Osteoblast (primary cell): ENCODE results near the gene UBE2B. TPM values are rescaled to one million over a fixed set of nuclear protein-coding genes. Genes with fewer than 3 reads are reported as not detected.

Experiments used
- DNase-seq: peaks from one replicate; pipeline ENCODE4 v3.0.0; 2011; ENCODE audit warnings: low spot score, mixed read lengths; ENCODE audit not compliant: insufficient read length; ENCODE audit errors: missing footprints
- H2AFZ ChIP-seq: 2 replicates; pipeline ENCODE4 v1.6.0; 2011; ENCODE audit warnings: mild to moderate bottlenecking, low read length
- H3K27ac ChIP-seq: 2 replicates; pipeline ENCODE4 v1.5.1; 2011; ENCODE audit warnings: mild to moderate bottlenecking, low read depth, low read length, moderate library complexity
- H3K27me3 ChIP-seq: 2 replicates; pipeline ENCODE4 v1.6.0; 2012; ENCODE audit warnings: mild to moderate bottlenecking, control low read depth, inconsistent platforms, low read length, moderate library complexity; ENCODE audit not compliant: insufficient read depth
- H3K36me3 ChIP-seq: 2 replicates; pipeline ENCODE4 v1.5.1; 2011; ENCODE audit warnings: mild to moderate bottlenecking, low read length, control low read depth, moderate library complexity; ENCODE audit not compliant: insufficient read depth
- H3K4me1 ChIP-seq: 2 replicates; pipeline ENCODE4 v1.5.1; 2011; ENCODE audit warnings: mild to moderate bottlenecking, low read length, control low read depth, moderate library complexity; ENCODE audit not compliant: insufficient read depth
- H3K4me2 ChIP-seq: 2 replicates; pipeline ENCODE4 v1.6.0; 2011; ENCODE audit warnings: mild to moderate bottlenecking, low read length; ENCODE audit not compliant: insufficient read depth
- H3K4me3 ChIP-seq: fragments of 200-600 bp; sonication (generic); 3 replicates; pipeline ENCODE4 v1.5.1; 2012; ENCODE audit warnings: mild to moderate bottlenecking, low read length, inconsistent platforms; ENCODE audit not compliant: insufficient read depth
- H3K79me2 ChIP-seq: 2 replicates; pipeline ENCODE4 v1.6.0; 2012; ENCODE audit warnings: mild to moderate bottlenecking, low read length, control low read depth, inconsistent platforms; ENCODE audit not compliant: insufficient read depth
- H3K9me3 ChIP-seq: 2 replicates; pipeline ENCODE4 v1.5.1; 2011; ENCODE audit warnings: low read depth, low read length, control low read depth
- H4K20me1 ChIP-seq: 2 replicates; pipeline ENCODE4 v1.6.0; 2012; ENCODE audit warnings: mild to moderate bottlenecking, low read length, control low read depth; ENCODE audit not compliant: insufficient read depth
- CTCF ChIP-seq: IDR thresholded peaks from 2 replicates; pipeline ENCODE4 v1.5.1; 2011; ENCODE audit warnings: mild to moderate bottlenecking, low read depth, low read length, moderate library complexity; ENCODE audit errors: extremely low read depth
- total RNA-seq: library from RNA; depleted of rRNA; stranded (reverse); fragments of >200 nt; gene quantifications from 2 replicates; pipeline ENCODE4 v1.2.3, GENCODE V29; 2012

The UBE2B gene
- total RNA-seq, 1 donor = 73.5 TPM

- no peaks in the 10 kb centered on the region for H3K79me2 ChIP-seq
- H3K4me3 ChIP-seq = no peak overlapping the region
- no peak for TF ChIP-seq CTCF
- DNase-seq = no peak
- H3K4me1 ChIP-seq = peaks cover 3% of the 10 kb centered on the region
- no peaks in the 10 kb centered on the region for H3K27me3 ChIP-seq
- H3K36me3 ChIP-seq = no peaks in the 10 kb centered on the region
- no peak overlapping the region for H3K27ac ChIP-seq
- no peak overlapping the region for H2AFZ ChIP-seq
- H3K4me2 ChIP-seq = no peak overlapping the region
- H4K20me1 ChIP-seq = no peaks in the 10 kb centered on the region
- H3K9me3 ChIP-seq = no peaks in the 10 kb centered on the region
These were observed 58.7 kb downstream of the UBE2B start for GRCh38 chr5:134430001-134430569.

GRCh38 chr5:134432174-134432573, 60.8 kb downstream of the UBE2B start:
- Histone ChIP-seq H3K4me2 (no peak overlapping the region), H3K4me1 (peaks cover 24% of the 10 kb centered on the region), H4K20me1 (no peaks in the 10 kb centered on the region), H3K27me3 (no peaks in the 10 kb centered on the region), H3K36me3 (no peaks in the 10 kb centered on the region), H3K79me2 (no peaks in the 10 kb centered on the region), H3K9me3 (no peaks in the 10 kb centered on the region), H3K4me3 (no peak overlapping the region), H2AFZ (no peak overlapping the region), H3K27ac (no peak overlapping the region)
- no peak for DNase-seq
- no peak for TF ChIP-seq CTCF

DNA sequence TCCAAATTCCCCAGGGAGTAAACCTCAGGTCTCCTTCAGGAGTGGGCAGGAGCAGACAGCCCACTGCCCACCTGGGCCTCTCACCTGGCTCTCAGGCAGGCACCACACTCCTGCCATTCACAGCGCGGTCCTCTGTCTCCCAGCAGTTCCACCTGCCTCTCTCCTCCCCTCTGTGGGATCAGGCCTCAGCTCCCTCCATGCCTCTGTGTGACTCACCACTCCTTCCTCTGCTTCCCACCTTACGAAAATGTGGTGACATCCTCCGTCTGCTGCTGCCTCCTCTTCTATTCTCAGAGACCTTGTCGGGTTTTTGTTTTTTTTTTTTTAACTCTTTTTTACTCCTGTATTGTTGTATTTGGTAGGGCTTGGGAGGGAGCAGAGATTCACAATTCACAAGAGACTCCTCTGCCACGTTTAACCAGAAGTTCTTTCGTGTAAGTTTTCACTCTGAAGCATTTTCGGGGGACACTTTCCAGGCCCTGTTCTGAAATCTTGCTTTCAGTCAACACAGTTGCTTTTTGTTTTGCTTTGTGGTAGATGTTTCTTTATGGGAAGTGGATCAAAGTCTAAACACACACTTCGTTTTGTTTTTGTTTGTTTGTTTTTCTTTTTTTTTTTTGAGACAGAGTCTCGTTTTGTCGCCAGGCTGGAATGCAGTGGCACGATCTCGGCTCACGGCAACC, 61.4 kb downstream of the UBE2B start:
- no peaks in the 10 kb centered on the region for H3K27me3 ChIP-seq
- no peaks in the 10 kb centered on the region for H3K79me2 ChIP-seq
- DNase-seq = no peak
- no peak overlapping the region for H3K4me3 ChIP-seq
- H3K4me1 ChIP-seq = peaks cover 31% of the 10 kb centered on the region
- H3K36me3 ChIP-seq = no peaks in the 10 kb centered on the region
- TF ChIP-seq CTCF = no peak
- no peaks in the 10 kb centered on the region for H3K9me3 ChIP-seq
- no peak overlapping the region for H3K27ac ChIP-seq
- no peak overlapping the region for H3K4me2 ChIP-seq
- no peaks in the 10 kb centered on the region for H4K20me1 ChIP-seq
- no peak overlapping the region for H2AFZ ChIP-seq

- Histone ChIP-seq H4K20me1 (no peaks in the 10 kb centered on the region), H3K4me2 (peak overlapping the region; percentile 17), H3K4me3 (no peak overlapping the region), H3K36me3 (no peaks in the 10 kb centered on the region), H3K27me3 (no peaks in the 10 kb centered on the region), H2AFZ (no peak overlapping the region), H3K9me3 (no peaks in the 10 kb centered on the region), H3K4me1 (peaks cover 54% of the 10 kb centered on the region), H3K27ac (peak overlapping the region; percentile 99), H3K79me2 (no peaks in the 10 kb centered on the region)
- TF ChIP-seq CTCF = no peak
- no peak for DNase-seq
These were observed 64.2 kb downstream of the UBE2B start for GRCh38 chr5:134435560-134435959.
